Cerebellar nuclear complex (tissue), 1 donor: ENCODE measurements around the gene SNRNP25.
"Not testable (repeated sequence)": the region's sequence is repeated elsewhere in the genome, so short reads cannot be mapped to it uniquely, and the experiment has no call there.

Source experiments
- DNase-seq, 2 experiments: peaks; one replicate each; lab custom pipeline; 2025; lab: John Stamatoyannopoulos, UW

The SNRNP25 gene

GRCh38 chr16:42069-42457 lies 11.6 kb upstream of the SNRNP25 start:
- DNase-seq: no peak

GRCh38 chr16:42691-43090 lies 10.9 kb upstream of the SNRNP25 start:
- no peak for DNase-seq

DNA sequence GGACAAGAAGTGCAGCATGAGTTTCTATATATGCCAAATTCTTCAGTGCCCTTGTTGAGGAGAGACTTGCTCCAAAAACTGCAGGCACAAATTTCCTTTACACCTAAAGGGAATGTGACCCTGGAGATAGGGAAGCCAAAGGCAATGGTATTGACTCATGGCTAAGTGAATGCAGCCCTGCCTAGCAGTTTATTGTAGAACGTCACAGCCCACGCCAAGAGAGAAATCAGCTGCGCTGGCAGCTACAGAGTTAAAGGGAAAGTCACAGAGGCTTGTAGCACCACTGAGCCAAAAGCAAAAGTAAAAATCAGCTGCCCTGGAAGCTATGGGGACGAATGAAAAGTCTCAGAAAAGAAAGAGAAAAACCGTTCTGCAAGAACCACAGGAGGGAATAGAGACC lies 10.3 kb upstream of the SNRNP25 start:
- no peak for DNase-seq

DNA sequence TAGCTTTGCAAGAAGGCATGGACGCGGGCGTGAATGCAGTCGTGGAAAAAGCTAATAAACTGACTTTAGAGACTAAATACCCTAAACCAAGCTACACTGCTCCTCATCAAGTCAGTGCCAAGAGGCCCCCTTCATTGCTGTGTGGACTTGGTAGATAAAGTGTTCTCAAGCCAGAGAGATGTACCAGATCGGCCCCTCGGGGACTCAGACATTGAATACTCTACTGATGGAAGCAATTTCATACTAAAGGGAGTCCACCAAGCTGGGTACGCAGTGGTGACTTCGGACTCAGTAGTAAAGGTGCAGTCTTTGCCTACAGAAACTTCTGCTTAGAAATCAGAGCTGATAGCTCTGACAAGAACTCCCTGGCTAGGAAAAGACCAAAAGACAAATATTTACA lies 9.0 kb upstream of the SNRNP25 start:
- DNase-seq: no peak

DNA sequence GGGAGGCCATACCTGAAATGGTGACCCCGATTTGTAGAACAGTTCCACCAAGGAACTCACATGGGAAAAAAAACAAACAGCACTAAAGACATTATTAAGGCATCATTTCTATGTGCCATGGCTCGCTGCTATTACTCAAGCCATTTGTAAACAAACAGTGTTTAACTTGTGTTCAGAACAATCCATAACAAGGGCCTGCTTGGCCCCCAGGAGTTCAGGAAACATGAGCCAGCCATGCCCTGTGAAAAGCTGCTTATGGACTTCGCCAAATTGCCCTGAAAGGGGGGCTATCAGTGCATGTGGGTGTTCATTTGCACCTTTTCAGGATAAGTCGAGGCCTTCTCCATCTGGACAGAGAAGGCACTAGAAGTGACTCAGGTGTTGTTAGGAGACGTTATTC lies 8.2 kb upstream of the SNRNP25 start:
- DNase-seq: no peak

- not testable (repeated sequence) for DNase-seq
These were observed 7.1 kb upstream of the SNRNP25 start for GRCh38 chr16:46510-46909.

DNA sequence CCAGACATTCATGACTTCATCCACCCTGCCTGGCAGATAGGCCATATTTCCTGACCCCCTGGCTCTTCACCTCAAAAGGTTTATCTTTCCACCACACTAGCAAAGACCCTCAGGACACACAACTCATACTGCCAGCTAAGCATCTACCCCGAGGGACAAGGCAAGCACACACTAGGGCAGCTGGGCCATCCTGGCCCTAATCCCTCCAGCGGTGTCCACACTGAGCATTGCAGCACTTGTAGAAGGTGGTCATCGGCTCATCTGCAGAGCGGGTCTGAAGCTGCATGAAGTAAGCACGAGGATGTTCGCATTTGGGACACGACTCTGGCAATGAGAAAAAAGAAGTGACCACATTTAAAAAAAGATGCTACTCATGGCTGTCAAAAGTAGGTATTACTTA lies 6.4 kb upstream of the SNRNP25 start:
- DNase-seq: no peak

DNA sequence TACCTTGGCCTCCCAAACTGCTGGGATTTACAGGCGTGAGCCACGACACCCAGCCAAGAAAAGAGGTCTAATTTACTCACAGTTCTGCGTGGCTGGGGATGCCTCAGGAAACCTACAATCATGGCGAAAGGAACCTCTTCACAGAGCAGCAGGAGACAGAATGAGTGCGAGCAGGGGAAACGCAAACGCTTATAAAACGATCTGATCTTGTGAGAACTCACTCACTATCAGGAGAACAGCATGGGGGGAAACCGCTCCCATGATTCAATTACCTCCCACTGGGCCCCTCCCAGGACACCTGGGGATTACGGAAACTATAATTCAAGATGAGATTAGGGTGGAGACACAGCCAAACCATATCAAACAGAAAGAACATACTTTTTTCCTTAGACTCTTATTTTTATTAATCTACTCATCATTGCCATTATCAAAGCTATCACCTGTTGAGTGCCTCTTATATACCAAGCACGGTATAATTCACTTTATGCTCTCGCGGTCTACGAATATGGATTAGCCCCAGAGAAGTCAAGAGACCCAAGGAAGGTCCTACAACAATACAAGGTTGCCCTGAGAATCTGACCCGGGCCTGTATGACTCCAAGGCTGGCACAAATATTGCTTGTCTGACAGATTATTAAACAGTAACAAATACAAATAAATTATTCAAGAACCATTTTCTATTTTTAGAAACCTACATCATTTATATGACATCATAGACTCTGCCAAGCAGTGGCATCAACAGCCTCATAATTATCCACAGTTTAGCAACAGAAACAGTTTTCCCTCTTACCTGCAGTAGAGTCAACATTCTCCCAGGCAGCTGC lies 2.6 kb upstream of the SNRNP25 start:
- no peak for DNase-seq

- DNase-seq: no peak
These were observed 581 bp downstream of the SNRNP25 start for GRCh38 chr16:54237-54581.

DNA sequence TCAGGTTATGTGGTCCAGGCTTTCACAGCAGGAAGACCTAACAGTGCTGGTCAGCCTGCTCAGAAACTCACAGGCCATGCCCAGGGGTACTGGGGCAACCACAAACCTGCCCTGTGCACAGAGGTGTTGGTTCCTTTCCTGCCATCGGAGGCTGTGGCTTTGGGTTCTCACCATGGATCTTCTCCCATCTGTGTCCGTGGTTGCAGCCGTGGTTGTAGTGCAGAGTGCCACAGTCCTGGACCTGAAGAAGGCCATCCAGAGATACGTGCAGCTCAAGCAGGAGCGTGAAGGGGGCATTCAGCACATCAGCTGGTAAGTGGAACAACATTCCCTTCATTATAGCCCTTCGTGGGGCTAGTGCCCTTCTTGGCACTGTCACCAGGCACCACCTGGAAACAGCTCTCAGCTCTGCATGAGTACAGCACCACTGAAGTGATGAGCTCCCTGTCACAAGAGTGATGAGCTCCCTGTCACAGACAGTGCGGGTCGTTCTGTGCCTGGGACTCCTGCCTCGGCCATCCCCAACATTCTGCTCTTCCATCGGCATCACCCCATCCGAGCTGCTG lies 2.0 kb downstream of the SNRNP25 start:
- no peak for DNase-seq

GRCh38 chr16:56231-56927 lies 2.8 kb downstream of the SNRNP25 start:
- no peak for DNase-seq

GRCh38 chr16:57711-58110 lies 4.1 kb downstream of the SNRNP25 start:
- DNase-seq: no peak

DNA sequence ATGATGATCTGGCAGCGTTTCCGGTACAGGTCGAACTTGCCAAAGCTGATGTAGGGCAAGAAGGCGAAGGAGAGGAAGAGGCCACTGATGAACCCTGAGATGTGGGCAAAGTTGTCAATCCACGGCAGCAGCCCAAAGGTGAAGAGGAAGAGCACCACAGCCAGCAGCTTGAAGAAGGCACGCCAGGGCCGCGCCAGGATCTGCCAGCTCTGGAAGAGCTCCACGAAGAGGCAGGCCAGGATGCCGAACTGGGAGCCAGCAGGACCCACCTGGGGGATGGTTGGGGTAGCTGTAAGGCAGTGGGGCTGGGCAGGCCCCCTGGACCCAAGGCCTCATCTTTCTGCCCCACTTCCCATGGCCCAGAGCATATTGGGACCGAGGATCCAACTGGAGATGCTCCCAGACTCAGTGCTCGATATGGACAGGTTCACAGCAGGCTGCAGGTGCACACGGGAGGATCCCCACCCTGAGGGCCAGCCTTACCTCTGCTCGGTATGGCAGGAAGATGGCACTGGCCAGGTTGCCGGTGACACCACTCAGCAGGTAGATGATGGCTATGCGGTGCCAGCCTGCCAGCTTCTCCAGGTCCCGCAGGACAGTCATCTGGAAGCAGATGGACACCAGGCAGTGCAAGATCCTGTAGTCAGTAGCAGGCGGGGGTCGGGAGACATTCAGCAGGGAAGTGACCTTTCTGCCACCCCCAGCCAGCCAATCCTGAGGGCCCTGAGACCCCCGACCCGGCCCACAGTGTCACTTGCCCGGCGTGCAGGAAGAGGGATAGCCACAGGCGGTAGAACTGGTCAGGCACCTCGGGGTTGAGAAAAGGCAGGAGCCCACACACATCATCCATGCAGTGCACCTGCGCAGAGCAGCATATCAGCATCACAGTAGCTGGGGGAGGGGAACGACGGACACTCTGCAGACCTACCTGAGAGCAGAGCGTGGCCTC lies 5.1 kb downstream of the SNRNP25 start:
- no peak for DNase-seq

GRCh38 chr16:59440-60059 lies 5.9 kb downstream of the SNRNP25 start:
- DNase-seq: no peak

GRCh38 chr16:60166-60565 lies 6.5 kb downstream of the SNRNP25 start:
- DNase-seq: no peak

DNA sequence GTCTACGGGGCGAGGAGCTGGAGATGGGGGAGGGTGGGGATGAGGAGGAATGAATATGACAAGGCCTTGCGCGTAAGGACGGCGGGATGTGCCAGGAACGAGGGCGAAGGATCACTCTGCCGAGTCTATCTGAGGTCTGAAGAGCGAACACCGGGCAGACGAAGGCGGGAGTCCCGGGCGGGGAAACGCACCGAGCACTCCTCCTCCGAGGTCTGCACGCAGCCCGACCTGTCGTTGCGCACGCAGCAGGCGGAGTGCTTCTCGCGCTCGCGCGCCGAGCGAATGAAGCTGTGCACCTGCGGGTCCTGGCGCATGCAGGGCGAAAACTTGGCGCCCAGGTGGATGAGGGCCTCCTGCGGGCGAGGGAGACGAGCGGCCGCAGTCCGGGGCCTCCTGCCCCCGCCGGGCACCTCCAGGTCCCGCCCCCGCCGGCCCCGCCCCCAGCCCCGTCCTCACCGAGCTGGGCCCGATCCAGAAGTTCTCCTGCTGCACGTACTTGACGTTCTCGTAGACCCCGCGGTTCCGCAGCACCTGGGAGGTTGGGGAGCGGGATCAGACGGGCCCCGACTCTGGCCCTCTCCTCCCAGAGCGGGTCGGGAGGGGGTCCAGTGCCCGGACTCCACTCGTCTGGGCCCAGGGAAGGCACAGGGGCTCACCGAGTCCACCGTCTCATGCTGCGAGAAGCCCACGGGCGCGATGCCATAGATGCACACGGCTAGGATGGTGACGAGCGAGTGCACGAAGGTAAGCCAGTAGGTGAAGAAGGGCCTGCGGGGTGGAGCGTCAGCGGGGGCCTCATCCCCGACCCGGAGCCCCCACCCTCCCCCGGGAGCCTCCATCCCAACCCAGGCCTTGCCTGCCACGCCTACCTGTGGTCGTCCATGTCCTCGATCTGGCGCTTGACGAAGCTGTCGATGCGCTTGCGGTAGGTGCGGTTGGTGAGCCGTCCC lies 7.6 kb downstream of the SNRNP25 start:
- no peak for DNase-seq

GRCh38 chr16:61879-62281 lies 8.3 kb downstream of the SNRNP25 start:
- no peak for DNase-seq

DNA sequence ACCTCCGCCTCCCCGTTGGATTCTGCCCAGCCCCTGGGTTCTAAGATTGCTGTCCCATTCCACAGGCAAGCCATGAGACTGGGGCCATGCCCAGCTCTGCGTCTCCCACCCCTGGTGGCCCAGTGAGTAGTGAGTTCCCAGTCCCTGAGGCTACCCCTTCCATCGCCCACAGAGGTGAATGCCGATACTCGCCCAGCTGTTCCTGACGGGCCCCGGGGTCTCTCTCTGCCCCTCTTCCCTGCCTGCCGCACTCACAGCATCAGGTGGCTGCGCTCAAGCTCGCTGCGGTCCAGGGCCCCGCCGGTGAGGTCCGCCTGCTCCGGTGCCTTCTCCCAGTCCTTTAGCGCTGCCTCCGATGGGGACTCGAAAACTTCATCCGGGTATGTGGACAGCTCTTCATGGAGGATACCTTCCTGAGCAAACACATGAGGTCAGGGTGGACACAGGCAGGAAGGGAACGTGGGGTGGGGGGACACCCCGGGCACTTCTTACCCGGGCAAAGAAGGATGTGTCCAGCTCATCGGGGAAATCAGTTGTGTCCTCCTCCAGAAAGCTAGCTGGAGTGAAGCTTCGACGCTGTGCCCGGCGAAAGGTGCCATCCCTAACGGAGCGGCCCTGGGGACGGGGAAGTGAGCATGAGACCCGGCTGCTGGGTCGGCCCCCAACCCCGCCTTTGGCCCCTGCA lies 8.8 kb downstream of the SNRNP25 start:
- no peak for DNase-seq

DNA sequence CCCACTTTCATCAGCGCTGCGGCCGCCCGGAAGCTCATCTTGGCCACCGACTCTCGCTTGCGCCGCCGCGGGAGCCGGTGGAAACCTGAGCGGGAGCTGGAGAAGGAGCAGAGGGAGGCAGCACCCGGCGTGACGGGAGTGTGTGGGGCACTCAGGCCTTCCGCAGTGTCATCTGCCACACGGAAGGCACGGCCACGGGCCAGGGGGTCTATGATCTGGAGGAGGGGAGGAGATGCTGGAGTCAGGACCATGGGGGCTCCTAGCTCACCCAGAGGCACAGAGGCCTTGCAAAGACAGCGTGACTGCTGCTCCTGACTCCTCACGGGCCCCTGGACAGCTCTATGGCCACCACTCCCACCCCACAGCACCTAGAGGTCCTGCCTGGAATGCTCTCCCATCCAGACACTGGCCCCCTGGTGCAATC lies 9.4 kb downstream of the SNRNP25 start:
- DNase-seq: no peak

- no peak for DNase-seq
These were observed 9.8 kb downstream of the SNRNP25 start for GRCh38 chr16:63466-63865.
